ENCODE results near the gene ADAM12.

The ADAM12 gene

DNA sequence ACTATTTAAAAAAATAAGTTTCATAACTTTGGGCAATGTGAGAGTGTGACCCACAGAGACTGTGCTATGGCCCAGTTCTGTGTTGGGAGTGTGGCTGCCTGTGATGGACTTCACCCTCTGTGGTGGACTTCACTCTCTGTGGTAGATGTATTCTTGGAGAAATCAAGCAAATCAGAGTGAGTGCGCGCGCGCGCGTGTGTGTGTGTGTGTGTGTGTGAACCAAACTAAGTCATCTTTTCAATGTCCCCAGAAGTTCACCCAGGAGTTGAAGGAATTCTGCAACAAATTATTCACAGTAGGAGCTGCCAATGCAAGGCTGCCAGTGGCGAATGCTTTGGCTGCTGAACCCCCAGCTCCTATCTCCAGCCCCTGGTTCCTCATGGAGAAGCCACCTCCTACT, 184.5 kb downstream of the ADAM12 start:
- DNase-seq: no peak
- Histone ChIP-seq H3K27ac (ENCODE audit: low read length) (no peak overlapping the region), H3K9ac (ENCODE audit: low read length) (no peak overlapping the region), H3K9me2 (replicated peaks; ENCODE audit: insufficient read depth, low read length) (no peaks in the 10 kb centered on the region), H3K4me3 (ENCODE audit: low read length) (no peak overlapping the region), H3F3A (ENCODE audit: insufficient read depth, low read length) (no peaks in the 10 kb centered on the region), H3K4me2 (ENCODE audit: low read depth, low read length) (no peak overlapping the region), H2AFZ (ENCODE audit: low read length) (no peak overlapping the region), H3K79me2 (ENCODE audit: low read length) (no peaks in the 10 kb centered on the region), H3K27me3 (replicated peaks; ENCODE audit: insufficient read depth, low read length) (no peaks in the 10 kb centered on the region; the same call in 1 of the 2 replicates), H3K36me3 (replicated peaks; ENCODE audit: insufficient read depth, low read length) (no peaks in the 10 kb centered on the region), H3K9me3 (replicated peaks; ENCODE audit: insufficient read depth, low read length) (no peaks in the 10 kb centered on the region), H3K4me1 (ENCODE audit: low read length) (no peaks in the 10 kb centered on the region), H4K20me1 (ENCODE audit: insufficient read depth, low read length) (no peaks in the 10 kb centered on the region)
- TF ChIP-seq EZH2 (optimal IDR thresholded peaks at IDR 0.05; ENCODE audit: low read depth, low read length) (no peak), EZH2phosphoT487 (IDR thresholded peaks at IDR 0.05; ENCODE audit: low read length) (no peak)
- TF ChIP-seq, protein P1, sequence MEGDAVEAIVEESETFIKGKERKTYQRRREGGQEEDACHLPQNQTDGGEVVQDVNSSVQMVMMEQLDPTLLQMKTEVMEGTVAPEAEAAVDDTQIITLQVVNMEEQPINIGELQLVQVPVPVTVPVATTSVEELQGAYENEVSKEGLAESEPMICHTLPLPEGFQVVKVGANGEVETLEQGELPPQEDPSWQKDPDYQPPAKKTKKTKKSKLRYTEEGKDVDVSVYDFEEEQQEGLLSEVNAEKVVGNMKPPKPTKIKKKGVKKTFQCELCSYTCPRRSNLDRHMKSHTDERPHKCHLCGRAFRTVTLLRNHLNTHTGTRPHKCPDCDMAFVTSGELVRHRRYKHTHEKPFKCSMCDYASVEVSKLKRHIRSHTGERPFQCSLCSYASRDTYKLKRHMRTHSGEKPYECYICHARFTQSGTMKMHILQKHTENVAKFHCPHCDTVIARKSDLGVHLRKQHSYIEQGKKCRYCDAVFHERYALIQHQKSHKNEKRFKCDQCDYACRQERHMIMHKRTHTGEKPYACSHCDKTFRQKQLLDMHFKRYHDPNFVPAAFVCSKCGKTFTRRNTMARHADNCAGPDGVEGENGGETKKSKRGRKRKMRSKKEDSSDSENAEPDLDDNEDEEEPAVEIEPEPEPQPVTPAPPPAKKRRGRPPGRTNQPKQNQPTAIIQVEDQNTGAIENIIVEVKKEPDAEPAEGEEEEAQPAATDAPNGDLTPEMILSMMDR (IDR thresholded peaks at IDR 0.05; ENCODE audit: low read length): no peak

DNA sequence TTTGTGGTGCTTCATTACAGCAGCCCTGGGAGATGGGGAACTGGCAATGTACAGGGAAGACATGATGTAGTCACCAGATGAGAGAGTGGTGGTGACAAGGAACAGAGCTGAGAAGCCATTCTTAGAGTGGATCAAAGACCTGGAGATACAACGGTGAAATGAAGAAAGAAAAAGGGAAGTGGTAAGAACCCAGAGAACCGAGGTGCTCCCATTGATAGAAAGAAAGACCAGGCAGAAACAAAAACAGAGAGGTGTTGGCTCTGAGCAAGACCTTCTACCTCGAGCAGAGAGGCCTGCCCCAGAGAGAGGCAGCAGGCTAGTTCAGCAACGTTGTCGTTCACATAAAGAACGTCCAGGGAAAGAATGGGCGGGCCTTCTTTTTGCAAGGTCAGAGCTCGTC, 186.7 kb downstream of the ADAM12 start:
- Histone ChIP-seq H3K27ac (ENCODE audit: low read length) (no peak overlapping the region), H4K20me1 (ENCODE audit: insufficient read depth, low read length) (no peaks in the 10 kb centered on the region), H3K79me2 (ENCODE audit: low read length) (no peaks in the 10 kb centered on the region), H3K9ac (ENCODE audit: low read length) (no peak overlapping the region), H3K4me3 (ENCODE audit: low read length) (no peak overlapping the region), H3F3A (ENCODE audit: insufficient read depth, low read length) (no peaks in the 10 kb centered on the region), H3K4me1 (ENCODE audit: low read length) (no peaks in the 10 kb centered on the region), H3K27me3 (replicated peaks; ENCODE audit: insufficient read depth, low read length) (no peaks in the 10 kb centered on the region; the same call in 1 of the 2 replicates), H3K36me3 (replicated peaks; ENCODE audit: insufficient read depth, low read length) (no peaks in the 10 kb centered on the region), H2AFZ (ENCODE audit: low read length) (no peak overlapping the region), H3K9me2 (replicated peaks; ENCODE audit: insufficient read depth, low read length) (no peaks in the 10 kb centered on the region), H3K9me3 (replicated peaks; ENCODE audit: insufficient read depth, low read length) (no peaks in the 10 kb centered on the region), H3K4me2 (ENCODE audit: low read depth, low read length) (no peak overlapping the region)
- DNase-seq: no peak
- TF ChIP-seq EZH2phosphoT487 (IDR thresholded peaks at IDR 0.05; ENCODE audit: low read length) (no peak), EZH2 (optimal IDR thresholded peaks at IDR 0.05; ENCODE audit: low read depth, low read length) (no peak)
- TF ChIP-seq, protein P1 (IDR thresholded peaks at IDR 0.05; ENCODE audit: low read length): no peak

DNA sequence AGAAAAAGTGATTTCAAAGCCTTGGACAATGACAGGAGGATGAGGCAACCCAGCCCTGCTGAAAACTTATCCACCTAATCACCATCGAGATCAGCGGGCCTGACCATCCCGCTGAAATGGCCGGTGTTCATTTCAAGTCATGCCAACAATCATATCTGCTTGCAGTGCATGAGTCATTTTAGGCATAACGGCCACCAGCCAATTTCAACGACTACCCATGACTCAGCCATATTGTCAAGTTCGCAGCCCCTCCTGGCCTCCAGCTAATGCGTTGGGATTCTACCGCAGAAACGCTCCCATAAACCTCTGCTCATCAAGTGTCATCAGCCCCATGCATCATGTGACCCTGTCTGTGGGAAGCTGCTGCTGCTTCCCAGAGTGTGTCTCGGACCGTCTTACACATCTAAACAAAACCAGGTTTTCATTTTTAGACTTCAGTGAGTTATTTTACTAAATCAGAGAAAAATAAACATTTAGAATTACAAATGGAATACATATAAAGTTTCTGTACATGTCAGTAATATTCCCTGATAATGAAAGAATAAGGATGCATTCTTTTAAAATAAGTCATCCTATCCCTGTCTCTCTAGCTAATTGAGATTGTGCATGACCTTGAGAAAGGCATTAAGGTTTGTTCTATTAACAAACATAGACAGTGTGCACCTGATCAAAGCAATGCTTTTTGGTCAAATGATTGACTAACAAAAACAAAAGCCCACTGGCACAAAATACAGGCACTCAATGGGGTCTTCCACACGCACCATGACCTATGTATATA, 188.9 kb downstream of the ADAM12 start:
- Histone ChIP-seq H3K9me2 (replicated peaks; ENCODE audit: insufficient read depth, low read length) (no peaks in the 10 kb centered on the region), H3K4me1 (ENCODE audit: low read length) (no peaks in the 10 kb centered on the region), H3K4me3 (ENCODE audit: low read length) (no peak overlapping the region), H2AFZ (ENCODE audit: low read length) (no peak overlapping the region), H3K9me3 (replicated peaks; ENCODE audit: insufficient read depth, low read length) (no peaks in the 10 kb centered on the region), H3K36me3 (replicated peaks; ENCODE audit: insufficient read depth, low read length) (no peaks in the 10 kb centered on the region), H3K79me2 (ENCODE audit: low read length) (no peaks in the 10 kb centered on the region), H4K20me1 (ENCODE audit: insufficient read depth, low read length) (no peaks in the 10 kb centered on the region), H3F3A (ENCODE audit: insufficient read depth, low read length) (no peaks in the 10 kb centered on the region), H3K27me3 (replicated peaks; ENCODE audit: insufficient read depth, low read length) (no peaks in the 10 kb centered on the region), H3K9ac (ENCODE audit: low read length) (no peak overlapping the region), H3K27ac (ENCODE audit: low read length) (no peak overlapping the region), H3K4me2 (ENCODE audit: low read depth, low read length) (no peak overlapping the region)
- no peak for DNase-seq
- TF ChIP-seq EZH2phosphoT487 (IDR thresholded peaks at IDR 0.05; ENCODE audit: low read length) (no peak), EZH2 (optimal IDR thresholded peaks at IDR 0.05; ENCODE audit: low read depth, low read length) (no peak)
- TF ChIP-seq, protein P1 (IDR thresholded peaks at IDR 0.05; ENCODE audit: low read length): no peak
